Loucy (cell line): ENCODE results near the gene ASIC5.
"Not testable (repeated sequence)": the region's sequence is repeated elsewhere in the genome, so short reads cannot be mapped to it uniquely, and the experiment has no call there.

Experiments
- H2AFZ ChIP-seq: fragments of 200-600 bp; sonication (generic); 2 replicates; pipeline ENCODE4 v1.6.0; 2016; ENCODE audit warnings: antibody characterized with exemption, mild to moderate bottlenecking, low read length, moderate library complexity
- H3F3A ChIP-seq: fragments of 200-600 bp; 2 replicates; pipeline ENCODE4 v1.6.0; 2016; ENCODE audit warnings: antibody characterized with exemption, low read depth, mild to moderate bottlenecking
- H3K27me3 ChIP-seq: fragments of 200-600 bp; sonication (generic); 2 replicates; pipeline ENCODE4 v1.6.1; 2014; ENCODE audit warnings: low read length, mild to moderate bottlenecking; ENCODE audit not compliant: insufficient read depth, poor library complexity, severe bottlenecking
- H3K36me3 ChIP-seq: fragments of 200-600 bp; sonication (generic); 2 replicates; pipeline ENCODE4 v1.6.1; 2016; ENCODE audit warnings: low read length; ENCODE audit not compliant: insufficient read depth
- H3K4me1 ChIP-seq: fragments of 200-600 bp; sonication (generic); 2 replicates; pipeline ENCODE4 v1.5.1; 2014; ENCODE audit warnings: low read length, mild to moderate bottlenecking; ENCODE audit not compliant: insufficient read depth, poor library complexity, severe bottlenecking
- H3K4me2 ChIP-seq: fragments of 200-600 bp; sonication (generic); 2 replicates; pipeline ENCODE4 v1.6.0; 2014; ENCODE audit warnings: antibody characterized with exemption, low read length, low read depth, mild to moderate bottlenecking; ENCODE audit not compliant: poor library complexity, severe bottlenecking
- H3K4me3 ChIP-seq: fragments of 200-600 bp; sonication (generic); 2 replicates; pipeline ENCODE4 v1.5.1; 2014; ENCODE audit warnings: low read length, mild to moderate bottlenecking, mixed read lengths; ENCODE audit not compliant: poor library complexity, severe bottlenecking
- H3K79me2 ChIP-seq: fragments of 200-600 bp; sonication (generic); 2 replicates; pipeline ENCODE4 v1.6.1; 2014; ENCODE audit warnings: low read length; ENCODE audit not compliant: insufficient read depth
- H3K9ac ChIP-seq: fragments of 200-600 bp; sonication (generic); 2 replicates; pipeline ENCODE4 v1.6.0; 2014; ENCODE audit warnings: mild to moderate bottlenecking, low read depth, low read length, moderate library complexity; ENCODE audit not compliant: poor library complexity, severe bottlenecking
- H3K9me2 ChIP-seq: fragments of 200-600 bp; sonication (generic); replicated peaks from 2 replicates; pipeline ENCODE4 v1.6.1; 2016; ENCODE audit warnings: low read depth, low read length, mixed read lengths
- H3K9me3 ChIP-seq: fragments of 200-600 bp; sonication (generic); 2 replicates; pipeline ENCODE4 v1.6.1; 2014; ENCODE audit warnings: mild to moderate bottlenecking, antibody characterized with exemption, low read length, low read depth; ENCODE audit not compliant: insufficient read depth
- H4K20me1 ChIP-seq: fragments of 200-600 bp; sonication (generic); 2 replicates; pipeline ENCODE4 v1.6.0; 2014; ENCODE audit warnings: antibody characterized with exemption, low read length, mild to moderate bottlenecking; ENCODE audit not compliant: insufficient read depth, poor library complexity, severe bottlenecking
- CTCF ChIP-seq: fragments of 200-600 bp; sonication (generic); conservative IDR thresholded peaks from 2 replicates; pipeline ENCODE4 v1.5.1; 2014; ENCODE audit warnings: mild to moderate bottlenecking, antibody characterized with exemption, low read length
- EZH2phosphoT487 ChIP-seq: fragments of 200-600 bp; IDR thresholded peaks from 2 replicates; pipeline ENCODE4 v1.6.1; 2018; ENCODE audit warnings: antibody characterized with exemption, mild to moderate bottlenecking, moderate library complexity, borderline replicate concordance

Gene ASIC5

GRCh38 chr4:155800685-155801343 is 65.3 kb downstream of the ASIC5 start:
- TF ChIP-seq EZH2phosphoT487 (no peak), CTCF (no peak)
- H3K9ac ChIP-seq = no peak overlapping the region
- no peaks in the 10 kb centered on the region for H3F3A ChIP-seq
- H4K20me1 ChIP-seq = no peaks in the 10 kb centered on the region
- H2AFZ ChIP-seq = no peak overlapping the region
- no peak overlapping the region for H3K4me3 ChIP-seq
- peaks cover 11% of the 10 kb centered on the region for H3K4me1 ChIP-seq
- H3K27me3 ChIP-seq = no peaks in the 10 kb centered on the region
- H3K4me2 ChIP-seq = no peak overlapping the region
- H3K9me3 ChIP-seq = no peaks in the 10 kb centered on the region
- H3K79me2 ChIP-seq = no peaks in the 10 kb centered on the region
- no peaks in the 10 kb centered on the region for H3K9me2 ChIP-seq
- peaks cover under 1% of the 10 kb centered on the region; the same call in 1 of the 2 replicates for H3K36me3 ChIP-seq

GRCh38 chr4:155799794-155800123 is 66.3 kb downstream of the ASIC5 start:
- TF ChIP-seq EZH2phosphoT487 = no peak
- no peak for TF ChIP-seq CTCF
- no peaks in the 10 kb centered on the region for H4K20me1 ChIP-seq
- H3K36me3 ChIP-seq = peaks cover 4% of the 10 kb centered on the region; the same call in 1 of the 2 replicates
- no peaks in the 10 kb centered on the region for H3K79me2 ChIP-seq
- H3K4me1 ChIP-seq = peaks cover 2% of the 10 kb centered on the region
- H3K4me3 ChIP-seq = no peak overlapping the region
- no peaks in the 10 kb centered on the region for H3K9me2 ChIP-seq
- no peaks in the 10 kb centered on the region for H3F3A ChIP-seq
- no peaks in the 10 kb centered on the region for H3K9me3 ChIP-seq
- H3K9ac ChIP-seq = no peak overlapping the region
- H3K4me2 ChIP-seq = no peak overlapping the region
- no peaks in the 10 kb centered on the region for H3K27me3 ChIP-seq
- H2AFZ ChIP-seq = no peak overlapping the region

GRCh38 chr4:155799116-155799793 is 66.8 kb downstream of the ASIC5 start:
- Histone ChIP-seq H3K9me2 (no peaks in the 10 kb centered on the region), H3K4me2 (no peak overlapping the region), H3K27me3 (no peaks in the 10 kb centered on the region), H3F3A (no peaks in the 10 kb centered on the region), H2AFZ (no peak overlapping the region), H3K9me3 (no peaks in the 10 kb centered on the region), H3K79me2 (no peaks in the 10 kb centered on the region), H4K20me1 (no peaks in the 10 kb centered on the region), H3K4me1 (no peaks in the 10 kb centered on the region), H3K9ac (no peak overlapping the region), H3K4me3 (no peak overlapping the region), H3K36me3 (peaks cover 4% of the 10 kb centered on the region; the same call in 1 of the 2 replicates)
- TF ChIP-seq CTCF (no peak), EZH2phosphoT487 (no peak)

GRCh38 chr4:155797581-155797980 is 68.5 kb downstream of the ASIC5 start:
- H3K9ac ChIP-seq, H3F3A ChIP-seq, H3K4me3 ChIP-seq, H3K36me3 ChIP-seq, H3K4me1 ChIP-seq, H3K27me3 ChIP-seq, H3K79me2 ChIP-seq, H3K4me2 ChIP-seq, H4K20me1 ChIP-seq, H2AFZ ChIP-seq, H3K9me3 ChIP-seq, H3K9me2 ChIP-seq: not testable (repeated sequence)
